HG03565 (cell line): ENCODE data around the gene SRR.
"Not testable (repeated sequence)": the region's sequence is repeated elsewhere in the genome, so short reads cannot be mapped to it uniquely, and the experiment has no call there.

Experiments
- ATAC-seq: cut with Tn5 transposase; IDR thresholded peaks from one replicate; pipeline ENCODE4 v1.9.1; 2021; ENCODE audit warnings: mild to moderate bottlenecking, moderate library complexity; ENCODE audit not compliant: unreplicated experiment

SRR gene

GRCh38 chr17:2289878-2290478 is 13.8 kb upstream of the SRR start:
- ATAC-seq, result no peak

- no peak for ATAC-seq
Measured at GRCh38 chr17:2292100-2292499, 11.7 kb upstream of the SRR start.

GRCh38 chr17:2295575-2295974 is 8.2 kb upstream of the SRR start:
- ATAC-seq, result no peak

GRCh38 chr17:2297023-2297422 is 6.7 kb upstream of the SRR start:
- no peak for ATAC-seq

- ATAC-seq, result no peak
Measured at GRCh38 chr17:2299136-2299535, 4.6 kb upstream of the SRR start.

GRCh38 chr17:2299756-2300155 is 4.0 kb upstream of the SRR start:
- no peak for ATAC-seq

- ATAC-seq, result peak; percentile 3
Measured at GRCh38 chr17:2302778-2303203, 959 bp upstream of the SRR start.

- ATAC-seq, result no peak
Measured at GRCh38 chr17:2304931-2305330, 1.2 kb downstream of the SRR start.

- no peak for ATAC-seq
Measured at GRCh38 chr17:2309338-2310154, 5.8 kb downstream of the SRR start.

- no peak for ATAC-seq
Measured at GRCh38 chr17:2312736-2313135, 9.0 kb downstream of the SRR start.

- not testable (repeated sequence) for ATAC-seq
Measured at GRCh38 chr17:2316916-2317205, 13.1 kb downstream of the SRR start.

- ATAC-seq, result no peak
Measured at GRCh38 chr17:2317796-2318195, 14.0 kb downstream of the SRR start.

- ATAC-seq, result no peak
Measured at GRCh38 chr17:2319051-2319450, 15.3 kb downstream of the SRR start.

GRCh38 chr17:2321399-2321798 is 17.6 kb downstream of the SRR start:
- ATAC-seq, result no peak

GRCh38 chr17:2323629-2324314 is 20.0 kb downstream of the SRR start:
- ATAC-seq, result no peak

GRCh38 chr17:2331303-2331702 is 27.6 kb downstream of the SRR start:
- no peak for ATAC-seq

- no peak for ATAC-seq
Measured at GRCh38 chr17:2335726-2336214, 32.0 kb downstream of the SRR start.

- peak; percentile 75 for ATAC-seq
Measured at GRCh38 chr17:2336215-2336851, 32.6 kb downstream of the SRR start, which contains the start of gene TSR1. TSR1 (minus strand) TSS chr17:2336457; CDS start chr17:2336427, 30 bp downstream.

GRCh38 chr17:2336852-2337543 is 33.2 kb downstream of the SRR start, which contains the start of gene SGSM2:
SGSM2 (plus strand) TSS chr17:2337501; CDS start chr17:2337689, 188 bp downstream.
- ATAC-seq, result no peak

- no peak for ATAC-seq
Measured at GRCh38 chr17:2337544-2338314, 34.0 kb downstream of the SRR start.
